HG03175 (cell line): ENCODE measurements around the gene FAM168A.

ENCODE experiments used
- ATAC-seq: cut with Tn5 transposase; IDR thresholded peaks from one replicate; pipeline ENCODE4 v1.9.1; 2021; ENCODE audit warnings: mild to moderate bottlenecking, moderate library complexity; ENCODE audit not compliant: unreplicated experiment

FAM168A gene

DNA sequence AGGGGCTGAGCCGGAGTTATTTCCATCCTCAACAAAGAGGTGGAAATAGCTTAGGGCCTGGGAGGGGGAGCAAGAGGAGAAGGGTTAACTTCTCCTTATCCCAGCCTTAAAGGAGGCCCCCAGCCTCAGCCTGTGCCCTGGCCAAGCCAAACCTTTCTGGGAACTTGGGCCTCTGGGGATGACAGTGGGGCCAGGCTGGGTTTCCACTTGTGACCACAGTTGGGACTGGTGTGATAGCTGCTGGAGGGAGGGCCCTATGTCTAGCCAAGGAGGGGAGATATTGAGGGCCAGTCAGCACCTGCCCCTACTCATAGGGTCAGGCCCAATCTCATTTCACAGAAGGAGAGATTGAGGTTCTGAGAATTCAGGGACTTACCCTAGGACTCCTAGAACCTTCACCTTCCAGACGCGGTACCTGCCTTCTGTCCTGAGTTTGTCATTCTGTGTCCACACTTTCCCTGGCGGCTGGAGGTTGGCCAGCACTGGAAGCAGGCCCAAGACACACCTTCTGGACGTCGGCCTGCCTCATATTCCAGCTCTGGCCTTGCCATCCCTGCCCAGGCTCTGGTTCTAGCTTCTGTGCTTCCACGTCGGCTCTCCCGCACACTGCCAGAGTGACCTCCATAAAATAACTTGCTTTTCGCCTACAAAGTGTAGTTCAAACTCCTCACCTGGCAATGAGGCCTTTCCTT lies 218.6 kb downstream of the FAM168A start:
- no peak for ATAC-seq

DNA sequence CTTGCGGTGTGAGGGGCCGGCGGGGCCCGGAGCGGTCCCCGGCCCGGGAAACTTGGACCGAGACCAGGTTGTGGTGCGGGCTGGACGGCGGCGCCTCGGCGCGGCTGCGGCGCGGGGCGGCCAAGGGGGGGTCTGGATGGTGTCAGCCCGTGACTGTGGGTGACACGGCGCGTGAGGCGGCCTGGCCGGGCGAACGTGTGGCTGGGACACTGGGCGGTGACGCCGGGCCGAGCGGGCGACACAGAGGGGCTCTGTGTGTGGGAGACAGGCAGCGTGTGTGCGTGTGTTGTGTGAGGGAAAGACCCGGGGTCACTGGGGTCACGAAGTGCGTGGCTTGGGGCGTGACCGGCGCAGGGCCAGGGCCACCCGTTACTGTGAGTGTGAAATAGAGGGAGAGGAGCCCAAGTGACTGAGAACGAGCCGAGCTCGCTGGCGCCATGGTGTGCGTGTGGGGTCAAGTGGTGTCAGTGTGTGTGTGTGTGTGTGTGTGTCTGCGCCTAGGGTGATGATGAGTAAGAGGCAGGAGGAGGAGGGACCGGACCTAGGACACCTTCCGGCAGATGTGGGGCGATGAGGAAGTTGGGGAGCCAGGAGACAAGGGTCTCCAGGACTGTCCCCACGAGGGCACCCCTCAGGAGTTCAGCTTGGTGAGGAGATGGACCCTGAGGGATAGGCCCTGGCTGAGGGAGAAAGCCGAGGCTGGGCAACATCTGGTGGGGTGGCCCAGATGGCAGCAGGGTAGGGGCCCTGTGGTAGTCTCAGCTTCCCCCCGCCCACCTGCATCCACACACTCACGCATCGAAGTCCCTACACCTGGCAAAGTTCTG lies 220.9 kb downstream of the FAM168A start:
- ATAC-seq, result peak; percentile 30

DNA sequence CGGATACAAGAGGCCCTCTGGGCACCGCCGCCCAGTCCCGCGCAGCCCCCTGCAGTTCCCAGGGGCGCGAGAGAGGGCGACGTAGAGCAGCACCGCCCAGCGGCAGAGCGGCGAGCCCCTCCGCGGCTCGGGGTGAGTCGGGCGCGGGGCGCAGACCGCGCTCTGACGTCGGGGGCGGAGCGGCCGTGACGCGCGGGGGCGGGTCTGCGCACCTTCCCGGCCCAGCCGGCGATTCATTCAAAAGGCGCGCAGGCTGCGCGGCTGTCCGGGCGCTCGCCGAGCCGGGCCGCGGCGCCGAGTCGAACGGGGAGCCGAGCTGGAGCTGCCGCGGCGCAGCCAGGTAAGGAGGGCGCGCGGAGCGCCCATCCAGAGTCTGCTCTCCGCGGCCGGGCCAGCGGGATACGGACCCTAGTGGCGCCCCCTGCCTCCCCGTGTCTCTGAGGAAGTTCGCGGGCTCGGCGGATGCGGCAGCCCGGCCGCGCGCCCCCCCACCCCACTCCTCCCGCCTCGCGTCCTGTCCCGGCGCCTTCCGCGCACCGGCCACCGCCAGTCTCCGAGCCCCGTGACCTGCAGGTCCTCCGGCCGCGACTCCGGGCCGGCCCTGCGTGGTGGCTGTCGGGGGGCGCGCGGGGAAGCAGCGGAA lies 221.6 kb downstream of the FAM168A start, which contains the start of gene RELT:
Gene RELT, plus strand, starts transcription at position 240 of the 643 bp plus-strand sequence. CDS start 12,738 bp downstream, outside the sequence.
- peak; percentile 78 for ATAC-seq

DNA sequence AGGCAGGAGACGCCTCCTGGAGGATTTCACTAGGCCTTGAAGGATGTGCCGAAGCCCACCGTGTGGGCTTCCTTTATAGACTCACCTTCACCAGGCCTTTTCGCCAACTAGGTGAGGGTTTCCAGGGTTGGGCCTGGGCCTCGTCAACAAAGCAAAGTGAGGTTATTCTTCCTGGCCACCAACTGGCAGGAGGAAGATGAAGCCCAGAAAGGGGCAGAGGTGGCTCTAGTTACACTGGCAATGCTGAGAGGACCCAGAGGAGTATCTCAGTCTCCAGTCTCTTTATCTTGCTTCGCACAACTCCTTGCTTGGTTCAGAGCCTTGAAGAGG lies 222.1 kb downstream of the FAM168A start:
- no peak for ATAC-seq

DNA sequence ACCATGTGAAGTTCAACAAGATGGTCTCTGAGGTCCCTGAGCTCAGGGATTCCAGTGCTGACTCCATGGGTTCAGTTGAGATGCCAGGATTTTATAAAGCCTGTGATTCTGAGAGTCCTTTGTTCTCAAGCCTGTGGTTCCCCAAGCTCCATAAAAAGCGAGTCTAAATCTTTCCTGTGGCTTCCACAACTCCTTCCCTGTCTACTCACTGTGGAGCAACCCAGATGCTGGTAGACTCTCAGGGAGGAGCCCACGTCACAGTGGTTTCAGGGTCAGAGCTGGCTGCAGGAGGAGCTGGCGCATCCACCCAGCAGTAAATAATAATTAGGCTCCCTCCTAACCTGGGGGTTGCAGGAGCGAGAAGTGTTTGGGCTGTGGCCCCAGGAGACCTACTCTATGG lies 223.8 kb downstream of the FAM168A start:
- no peak for ATAC-seq

GRCh38 chr11:73372375-73372993 lies 225.4 kb downstream of the FAM168A start:
- ATAC-seq, result no peak

GRCh38 chr11:73367482-73368024 lies 230.4 kb downstream of the FAM168A start:
- ATAC-seq, result no peak

DNA sequence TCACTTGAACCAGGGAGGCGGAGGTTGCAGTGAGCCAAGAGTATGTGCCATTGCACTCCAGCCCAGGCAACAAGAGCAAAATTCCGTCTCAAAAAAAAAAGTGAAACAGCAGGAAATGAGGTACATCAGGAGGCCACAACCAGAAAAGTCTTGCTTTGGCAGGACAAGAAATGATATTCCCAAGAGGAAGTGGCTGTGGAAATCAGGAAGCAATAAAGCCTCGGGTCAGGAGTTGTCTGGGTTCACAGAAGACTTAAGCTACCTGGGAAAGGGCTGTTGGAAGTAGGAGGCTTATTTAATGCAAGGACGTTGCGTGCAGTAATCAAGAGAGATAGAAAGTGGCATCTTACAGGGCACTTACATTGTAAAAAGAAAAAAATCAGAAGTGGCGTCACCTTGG lies 231.0 kb downstream of the FAM168A start:
- no peak for ATAC-seq

GRCh38 chr11:73366265-73366610 lies 231.7 kb downstream of the FAM168A start:
- ATAC-seq, result no peak

- ATAC-seq, result no peak
These were observed 232.3 kb downstream of the FAM168A start for GRCh38 chr11:73365352-73366264.

DNA sequence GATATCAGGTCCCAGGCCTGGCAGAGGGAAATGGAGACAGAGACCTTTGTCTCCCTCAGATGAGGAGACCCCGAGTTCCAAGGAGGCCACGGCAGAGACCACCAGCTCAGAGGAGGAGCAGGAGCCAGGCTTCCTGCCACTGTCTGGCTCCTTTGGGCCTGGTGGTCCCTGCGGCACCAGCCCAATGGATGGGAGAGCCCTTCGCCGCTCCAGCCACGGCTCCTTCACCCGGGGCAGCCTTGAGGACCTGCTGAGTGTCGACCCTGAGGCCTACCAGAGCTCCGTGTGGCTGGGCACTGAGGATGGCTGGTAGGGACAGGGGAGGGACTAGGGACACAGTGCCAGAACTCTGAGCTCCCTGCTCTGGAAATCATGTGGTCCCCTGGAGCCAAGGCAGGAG lies 234.8 kb downstream of the FAM168A start:
- no peak for ATAC-seq

DNA sequence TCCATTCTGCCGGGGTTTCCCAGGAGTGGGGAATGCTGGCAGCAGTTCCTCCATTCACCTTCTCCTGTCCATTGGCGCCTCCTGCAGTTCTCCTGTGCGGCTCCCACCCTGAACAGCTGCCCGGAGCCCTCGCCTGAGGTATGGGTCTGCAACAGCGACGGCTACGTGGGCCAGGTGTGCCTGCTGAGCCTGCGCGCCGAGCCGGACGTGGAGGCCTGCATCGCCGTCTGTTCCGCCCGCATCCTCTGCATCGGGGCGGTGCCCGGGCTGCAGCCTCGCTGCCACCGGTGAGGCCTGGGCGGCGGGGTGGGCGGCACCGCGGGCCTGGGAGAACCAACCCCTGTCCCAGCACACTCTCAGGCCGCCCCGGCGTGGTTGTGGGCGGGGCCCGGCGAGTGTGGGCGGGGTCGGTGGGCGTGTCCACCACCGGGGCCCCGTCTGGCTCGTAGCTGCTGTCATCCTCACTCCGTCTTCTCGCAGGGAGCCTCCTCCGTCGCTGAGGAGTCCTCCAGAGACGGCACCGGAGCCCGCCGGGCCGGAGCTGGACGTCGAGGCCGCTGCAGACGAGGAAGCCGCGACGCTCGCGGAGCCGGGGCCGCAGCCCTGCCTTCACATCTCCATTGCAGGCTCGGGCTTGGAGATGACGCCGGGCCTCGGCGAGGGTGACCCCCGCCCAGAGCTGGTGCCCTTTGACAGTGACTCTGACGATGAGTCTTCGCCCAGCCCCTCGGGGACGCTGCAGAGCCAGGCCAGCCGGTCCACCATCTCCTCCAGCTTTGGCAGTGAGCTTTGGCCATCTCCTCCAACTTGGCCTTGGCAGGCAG lies 235.7 kb downstream of the FAM168A start:
- ATAC-seq, result no peak

- ATAC-seq, result no peak
These were observed 237.1 kb downstream of the FAM168A start for GRCh38 chr11:73360743-73361369.

DNA sequence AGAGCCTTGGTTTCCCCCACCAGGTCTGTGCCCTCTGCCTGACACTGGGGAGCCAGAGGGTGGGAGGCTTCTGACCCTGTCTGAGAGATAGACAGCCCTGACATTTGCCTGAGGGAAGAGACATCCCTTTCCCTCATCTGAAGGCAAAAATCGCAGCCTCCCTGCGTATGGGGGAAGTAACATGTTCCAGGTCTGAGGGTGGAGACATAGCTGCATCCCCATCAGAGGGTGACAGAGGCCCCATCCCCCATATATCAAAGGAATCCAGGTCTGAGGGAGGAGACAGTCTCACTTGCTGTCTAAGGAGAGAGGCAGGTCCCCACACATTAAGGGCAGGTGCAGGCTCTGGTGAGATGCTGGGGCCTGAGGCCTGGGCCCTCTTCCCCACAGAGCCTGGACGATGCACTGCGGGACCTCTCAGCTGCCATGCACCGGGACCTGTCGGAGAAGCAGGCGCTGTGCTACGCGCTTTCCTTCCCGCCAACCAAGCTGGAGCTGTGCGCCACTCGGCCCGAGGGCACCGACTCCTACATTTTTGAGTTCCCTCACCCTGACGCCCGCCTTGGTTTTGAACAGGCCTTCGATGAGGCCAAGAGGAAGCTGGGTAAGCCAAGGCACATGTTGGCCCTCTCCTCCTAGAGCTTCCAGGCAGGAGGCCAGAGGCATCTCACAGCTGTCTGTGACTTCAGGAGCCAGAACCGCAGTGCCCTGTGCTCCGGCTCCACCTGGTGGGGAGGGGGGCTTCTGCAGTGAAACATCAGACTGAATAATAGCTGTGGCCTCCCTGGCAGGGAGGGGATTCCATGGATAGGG lies 237.8 kb downstream of the FAM168A start:
- no peak for ATAC-seq

DNA sequence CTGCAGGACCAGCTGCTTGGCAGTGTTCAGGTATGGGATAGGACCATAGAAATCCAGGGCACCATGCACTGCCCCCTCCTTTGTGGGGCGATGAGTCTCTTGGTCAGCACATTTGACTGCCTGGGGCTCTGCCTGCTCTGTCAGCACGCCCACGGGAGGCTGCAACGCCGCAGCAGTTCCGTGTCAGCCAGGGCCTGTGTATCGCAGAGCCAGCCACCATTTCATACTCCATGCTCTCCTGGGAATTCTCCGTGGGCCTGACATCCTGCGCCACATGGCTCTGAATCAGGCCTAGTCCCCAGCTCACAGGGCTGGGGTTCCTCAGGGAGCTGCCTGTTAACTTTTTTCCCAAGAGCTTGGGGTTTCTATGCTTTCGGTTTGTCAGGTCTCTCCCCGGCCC lies 238.6 kb downstream of the FAM168A start:
- no peak for ATAC-seq

DNA sequence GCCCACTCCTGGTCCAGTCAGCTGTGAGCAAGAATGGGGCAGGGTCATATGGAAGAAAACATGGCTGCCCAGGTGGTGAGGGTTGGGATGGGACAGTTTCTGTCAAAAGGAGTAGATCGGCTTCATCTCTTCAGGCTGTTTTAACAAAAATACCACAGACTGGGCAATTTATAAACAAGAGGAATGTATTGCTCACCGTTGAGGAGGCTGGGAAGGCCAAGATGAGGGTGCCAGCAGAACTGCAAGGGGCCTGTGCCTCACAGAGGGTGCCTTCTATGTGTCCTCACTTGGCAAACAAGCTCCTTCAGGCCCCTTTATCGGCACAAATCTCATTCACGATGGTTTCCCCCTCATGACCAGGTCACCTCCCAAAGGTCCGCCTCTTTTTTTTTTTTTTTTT lies 239.8 kb downstream of the FAM168A start:
- ATAC-seq, result no peak

DNA sequence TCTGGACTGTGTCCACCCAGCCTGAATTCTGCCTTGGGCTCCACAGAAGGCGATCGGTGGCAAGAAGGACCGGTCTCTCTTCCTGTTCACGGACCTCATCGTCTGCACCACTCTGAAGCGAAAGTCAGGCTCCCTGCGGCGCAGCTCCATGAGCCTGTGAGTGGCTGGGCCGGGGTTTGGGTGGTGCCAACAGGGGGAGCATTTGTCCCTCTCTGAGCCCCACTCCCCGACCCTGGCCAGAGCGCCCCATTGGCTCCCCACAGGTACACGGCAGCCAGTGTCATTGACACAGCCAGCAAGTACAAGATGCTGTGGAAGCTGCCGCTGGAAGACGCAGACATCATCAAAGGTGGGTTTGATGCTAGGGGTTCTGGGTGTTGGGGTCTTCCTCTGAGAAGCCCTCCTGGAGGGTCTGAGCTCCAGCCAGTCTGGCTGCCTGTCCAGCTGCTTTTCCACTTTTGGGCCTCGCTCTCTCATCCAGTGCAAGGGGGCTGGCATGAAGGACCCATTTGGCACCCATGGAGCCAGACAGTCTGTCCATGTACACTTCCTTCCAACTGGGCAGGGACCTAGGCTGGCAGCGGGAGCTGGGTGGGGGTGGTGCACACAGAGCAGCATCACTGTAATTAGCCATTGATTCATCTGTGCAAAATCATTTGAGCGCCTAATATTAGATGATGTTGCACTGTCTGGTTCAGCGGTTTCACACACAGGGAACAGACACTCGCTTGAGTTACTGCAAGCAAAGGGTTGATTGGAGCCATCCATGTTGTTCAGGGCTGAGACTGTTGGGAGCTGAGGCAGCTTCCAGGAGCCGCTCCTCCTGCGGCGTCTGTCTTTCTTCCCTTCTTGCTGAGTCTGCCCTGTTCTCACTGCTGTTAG lies 240.7 kb downstream of the FAM168A start:
- no peak for ATAC-seq
